H7 (cell line): ENCODE data around the gene FAN1. TPM values are rescaled to one million over a fixed set of nuclear protein-coding genes. Genes with fewer than 3 reads are reported as not detected.

Experiments
- DNase-seq: peaks from one replicate; pipeline ENCODE4 v3.0.0; 2012
- H3K27me3 ChIP-seq: 2 replicates; pipeline ENCODE4 v1.6.0; 2011; ENCODE audit warnings: mild to moderate bottlenecking, low read length; ENCODE audit not compliant: control insufficient read depth, insufficient read depth
- H3K36me3 ChIP-seq: replicated peaks from 2 replicates; pipeline ENCODE4 v1.5.1; 2011; ENCODE audit warnings: low read length; ENCODE audit not compliant: control insufficient read depth, insufficient read depth
- H3K4me3 ChIP-seq: 2 replicates; pipeline ENCODE4 v1.5.1; 2011; ENCODE audit warnings: low read depth, mild to moderate bottlenecking, control low read depth, low read length, moderate library complexity; ENCODE audit not compliant: insufficient read depth
- total RNA-seq: library from RNA; depleted of rRNA; stranded (reverse); fragments of >200 nt; shearing (Covaris generic); gene quantifications from 2 replicates; pipeline ENCODE4 v1.2.3, GENCODE V29; 2014

FAN1 gene
- total RNA-seq, 1 experiment from 2014 or later: 22.8 TPM

GRCh38 chr15:30927148-30927761 lies 23.5 kb downstream of the FAN1 start:
- Histone ChIP-seq H3K4me3 (no peak overlapping the region), H3K27me3 (no peaks in the 10 kb centered on the region), H3K36me3 (peaks cover 38% of the 10 kb centered on the region)
- DNase-seq: no peak

GRCh38 chr15:30928076-30928475 lies 24.4 kb downstream of the FAN1 start:
- peaks cover 38% of the 10 kb centered on the region for H3K36me3 ChIP-seq

GRCh38 chr15:30929064-30929669 lies 25.5 kb downstream of the FAN1 start:
- Histone ChIP-seq H3K36me3 (peaks cover 32% of the 10 kb centered on the region), H3K27me3 (no peaks in the 10 kb centered on the region), H3K4me3 (no peak overlapping the region)
- DNase-seq: no peak

More at GRCh38 chr15:30928076-30928475, 24.4 kb downstream of the FAN1 start:
- H3K27me3 ChIP-seq: no peaks in the 10 kb centered on the region
- H3K4me3 ChIP-seq: no peak overlapping the region
- DNase-seq: no peak

- Histone ChIP-seq H3K27me3 (no peaks in the 10 kb centered on the region), H3K4me3 (no peak overlapping the region), H3K36me3 (peaks cover 28% of the 10 kb centered on the region)
- no peak for DNase-seq
Measured at GRCh38 chr15:30929982-30930381, 26.3 kb downstream of the FAN1 start.

GRCh38 chr15:30930422-30930821 lies 26.7 kb downstream of the FAN1 start:
- Histone ChIP-seq H3K36me3 (peaks cover 25% of the 10 kb centered on the region), H3K4me3 (no peak overlapping the region), H3K27me3 (no peaks in the 10 kb centered on the region)
- no peak for DNase-seq

DNA sequence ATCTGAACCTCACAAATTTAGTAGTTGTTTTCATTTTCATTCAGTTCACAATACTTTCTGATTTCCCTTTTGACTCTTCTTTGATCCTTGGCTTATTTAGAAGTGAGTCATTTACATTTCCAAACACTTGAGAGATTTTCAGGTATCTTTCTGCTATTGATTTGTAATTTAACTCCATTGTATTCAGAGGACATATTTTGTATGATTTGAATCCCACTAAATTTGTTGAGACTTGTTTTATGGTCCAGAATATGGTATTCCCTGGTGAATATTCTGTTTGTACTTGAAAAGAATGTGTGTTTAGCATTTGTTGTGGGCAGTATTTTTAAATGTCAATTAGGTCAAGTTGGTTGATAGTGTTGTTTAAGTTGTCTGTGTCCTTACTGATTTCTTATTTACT lies 29.6 kb downstream of the FAN1 start:
- Histone ChIP-seq H3K36me3 (peaks cover 12% of the 10 kb centered on the region), H3K4me3 (no peak overlapping the region)
- no peak for DNase-seq

DNA sequence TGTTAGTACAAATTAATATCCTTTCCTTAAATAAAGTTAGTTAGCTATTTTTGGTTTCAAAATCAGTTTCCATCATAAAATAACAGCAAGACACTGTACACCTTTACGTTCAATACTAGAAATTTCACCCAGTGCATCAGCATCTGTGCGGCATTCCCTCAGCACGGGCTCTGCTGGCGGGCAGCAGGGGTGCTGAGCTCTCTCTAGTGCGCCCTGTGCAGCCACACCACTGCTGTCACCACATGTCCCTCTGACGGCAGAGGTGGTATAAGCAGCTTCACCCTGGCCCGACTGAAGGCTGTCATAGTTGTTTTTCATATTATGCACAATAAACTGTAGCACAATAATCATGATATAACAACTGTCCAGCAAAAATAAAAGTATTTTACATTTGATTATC lies 35.4 kb downstream of the FAN1 start:
- no peak for DNase-seq
- Histone ChIP-seq H3K27me3 (no peaks in the 10 kb centered on the region), H3K4me3 (no peak overlapping the region), H3K36me3 (peaks cover 22% of the 10 kb centered on the region)

More for the DNA sequence above, 29.6 kb downstream of the FAN1 start:
- no peaks in the 10 kb centered on the region for H3K27me3 ChIP-seq

DNA sequence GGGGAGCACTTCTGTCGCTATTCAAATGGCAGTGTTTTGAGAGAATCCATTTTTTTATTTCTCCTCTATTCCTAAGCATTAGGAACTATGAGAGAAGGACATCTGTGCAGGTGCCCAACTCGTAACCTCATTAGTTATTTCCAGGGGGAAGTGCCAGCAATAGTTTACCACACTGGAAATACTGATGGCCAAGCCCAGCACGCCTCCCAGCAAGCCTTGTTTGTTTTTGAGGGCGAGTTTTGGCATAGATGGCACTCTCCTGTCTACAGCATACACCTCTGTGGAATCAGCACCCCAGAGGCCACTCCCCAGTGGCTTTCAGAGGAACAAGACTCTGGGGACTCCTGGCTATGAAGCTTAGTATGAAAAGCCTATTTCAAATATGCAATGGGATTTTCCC lies 36.6 kb downstream of the FAN1 start:
- Histone ChIP-seq H3K4me3 (no peak overlapping the region), H3K36me3 (peaks cover 21% of the 10 kb centered on the region), H3K27me3 (no peaks in the 10 kb centered on the region)
- no peak for DNase-seq

GRCh38 chr15:30941520-30941919 lies 37.8 kb downstream of the FAN1 start:
- Histone ChIP-seq H3K36me3 (peaks cover 21% of the 10 kb centered on the region), H3K4me3 (no peak overlapping the region), H3K27me3 (no peaks in the 10 kb centered on the region)
- DNase-seq: peak; percentile 19

- Histone ChIP-seq H3K4me3 (no peak overlapping the region), H3K36me3 (peaks cover 19% of the 10 kb centered on the region), H3K27me3 (no peaks in the 10 kb centered on the region)
- no peak for DNase-seq
Measured at GRCh38 chr15:30943654-30944335, 40.1 kb downstream of the FAN1 start.

- no peaks in the 10 kb centered on the region for H3K27me3 ChIP-seq
- no peak overlapping the region for H3K4me3 ChIP-seq
- H3K36me3 ChIP-seq: peaks cover 15% of the 10 kb centered on the region
- DNase-seq: no peak
Measured at GRCh38 chr15:30953183-30953582, 49.5 kb downstream of the FAN1 start.

DNA sequence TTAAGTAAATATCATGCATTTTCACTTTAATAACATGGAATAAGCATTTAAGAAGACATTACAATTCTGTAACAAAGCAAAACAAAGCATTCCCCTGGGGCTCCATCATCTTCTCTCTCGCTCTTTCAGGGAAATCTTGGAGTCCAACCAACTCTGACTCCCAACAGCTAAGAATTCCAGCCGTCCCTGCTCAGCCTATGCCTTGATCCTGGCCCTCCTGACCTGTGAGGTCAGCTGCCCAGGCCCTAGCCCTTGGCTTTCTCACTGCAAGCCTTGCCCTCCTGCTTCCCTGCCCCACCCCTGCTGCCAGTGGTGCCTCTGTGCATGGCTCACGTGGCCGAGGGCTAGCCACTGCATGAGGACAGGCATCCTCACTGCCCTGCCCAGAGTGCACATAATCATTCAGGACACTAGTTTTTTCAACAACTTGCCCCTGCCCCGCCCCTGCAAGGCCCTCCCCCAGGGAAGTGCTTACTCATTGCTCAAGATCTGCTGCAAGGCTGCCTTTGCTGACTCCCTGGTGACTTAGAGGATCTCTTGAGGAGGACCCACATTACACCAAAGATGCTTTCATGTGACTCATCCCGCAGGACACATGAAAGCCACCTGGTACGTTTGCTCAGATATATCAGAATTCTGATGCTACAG lies 50.1 kb downstream of the FAN1 start:
- Histone ChIP-seq H3K36me3 (peaks cover 17% of the 10 kb centered on the region), H3K4me3 (no peak overlapping the region), H3K27me3 (no peaks in the 10 kb centered on the region)
- peak; percentile 20 for DNase-seq

DNA sequence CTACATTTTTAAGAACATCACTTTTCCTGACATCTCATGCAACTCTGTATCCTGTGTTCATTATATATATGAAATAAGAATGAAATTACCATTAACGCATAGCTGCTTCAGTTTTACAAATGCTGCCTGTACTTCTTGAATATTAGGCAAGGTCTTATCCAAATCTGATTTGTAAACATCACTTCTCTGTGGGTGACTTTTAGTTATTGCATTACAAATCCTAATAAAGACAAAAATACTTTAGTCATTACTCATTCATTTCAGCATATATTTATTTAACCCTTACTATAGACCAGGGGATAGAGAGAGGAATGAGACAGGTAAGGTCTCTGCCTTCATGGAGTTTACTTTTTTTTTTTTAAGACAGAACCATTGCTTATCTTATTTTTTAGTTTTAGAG lies 51.0 kb downstream of the FAN1 start:
- Histone ChIP-seq H3K4me3 (no peak overlapping the region), H3K27me3 (no peaks in the 10 kb centered on the region), H3K36me3 (peaks cover 17% of the 10 kb centered on the region)
- no peak for DNase-seq

GRCh38 chr15:30956216-30957124 lies 52.8 kb downstream of the FAN1 start:
- Histone ChIP-seq H3K36me3 (peaks cover 17% of the 10 kb centered on the region), H3K4me3 (no peak overlapping the region), H3K27me3 (no peaks in the 10 kb centered on the region)
- DNase-seq: no peak
